Astrocyte (in vitro differentiated cells and primary cell): Measurements from ENCODE around the gene MLN. TPM values are rescaled to one million over a fixed set of nuclear protein-coding genes. Genes with fewer than 3 reads are reported as not detected.

Experiments used
- DNase-seq: peaks from one replicate; pipeline ENCODE4 v3.0.0-alpha.2; 2010; ENCODE audit warnings: low read depth
- FAIRE-seq: peaks from 2 replicates; lab custom pipeline; 2011; peaks lifted over from hg19 to GRCh38; lab: Jason Lieb, UNC
- H2AFZ ChIP-seq: 2 replicates; pipeline ENCODE4 v1.6.0; 2012; ENCODE audit warnings: low read depth, low read length, inconsistent platforms
- H3K27ac ChIP-seq: 2 replicates; pipeline ENCODE4 v1.5.1; 2011; ENCODE audit warnings: low read depth, low read length, inconsistent platforms
- H3K27me3 ChIP-seq: 2 replicates; pipeline ENCODE4 v1.6.0; 2011; ENCODE audit warnings: low read length, inconsistent platforms; ENCODE audit not compliant: insufficient read depth
- H3K36me3 ChIP-seq: 2 replicates; pipeline ENCODE4 v1.5.1; 2011; ENCODE audit warnings: low read length, inconsistent platforms; ENCODE audit not compliant: insufficient read depth
- H3K4me1 ChIP-seq: 2 replicates; pipeline ENCODE4 v1.5.1; 2011; ENCODE audit warnings: low read length, inconsistent platforms; ENCODE audit not compliant: insufficient read depth
- H3K4me2 ChIP-seq: 2 replicates; pipeline ENCODE4 v1.6.0; 2012; ENCODE audit warnings: low read length, inconsistent platforms
- H3K4me3 ChIP-seq: 2 replicates; pipeline ENCODE4 v1.5.1; 2011; ENCODE audit warnings: low read depth, mild to moderate bottlenecking, low read length, inconsistent platforms; ENCODE audit not compliant: insufficient read depth
- H3K79me2 ChIP-seq: 2 replicates; pipeline ENCODE4 v1.6.0; 2012; ENCODE audit warnings: mild to moderate bottlenecking, low read length, inconsistent platforms; ENCODE audit not compliant: insufficient read depth
- H3K9ac ChIP-seq: 2 replicates; pipeline ENCODE4 v1.6.0; 2012; ENCODE audit warnings: mild to moderate bottlenecking, low read length, inconsistent platforms
- H3K9me3 ChIP-seq: 2 replicates; pipeline ENCODE4 v1.5.1; 2012; ENCODE audit warnings: low read depth, mild to moderate bottlenecking, low read length, inconsistent platforms; ENCODE audit not compliant: insufficient read depth
- H4K20me1 ChIP-seq: 2 replicates; pipeline ENCODE4 v1.6.0; 2012; ENCODE audit warnings: low read length, inconsistent platforms; ENCODE audit not compliant: insufficient read depth
- H3K27ac Mint-ChIP-seq: one replicate; pipeline ENCODE4 v1.8.0; 2021; ENCODE audit warnings: mild to moderate bottlenecking, mixed read lengths; ENCODE audit not compliant: unreplicated experiment
- H3K27me3 Mint-ChIP-seq: one replicate; pipeline ENCODE4 v1.8.0; 2021; ENCODE audit warnings: low read depth, mixed read lengths; ENCODE audit not compliant: unreplicated experiment
- H3K36me3 Mint-ChIP-seq: one replicate; pipeline ENCODE4 v1.8.0; 2021; ENCODE audit warnings: low read depth, mixed read lengths; ENCODE audit not compliant: unreplicated experiment
- H3K4me1 Mint-ChIP-seq: one replicate; pipeline ENCODE4 v1.8.0; 2021; ENCODE audit warnings: low read depth, mixed read lengths; ENCODE audit not compliant: unreplicated experiment
- H3K4me3 Mint-ChIP-seq: one replicate; pipeline ENCODE4 v1.8.0; 2021; ENCODE audit warnings: mild to moderate bottlenecking, moderate library complexity, mixed read lengths; ENCODE audit not compliant: unreplicated experiment
- H3K9me3 Mint-ChIP-seq: one replicate; pipeline ENCODE4 v1.8.0; 2021; ENCODE audit warnings: mild to moderate bottlenecking, mixed read lengths; ENCODE audit not compliant: unreplicated experiment
- CTCF ChIP-seq: IDR thresholded peaks from 2 replicates; pipeline ENCODE4 v1.5.1; 2011; ENCODE audit warnings: low read depth, mild to moderate bottlenecking, inconsistent platforms, low read length, moderate library complexity; ENCODE audit not compliant: insufficient read depth
- EZH2 ChIP-seq: IDR thresholded peaks from 2 replicates; pipeline ENCODE4 v1.6.1; 2012; ENCODE audit warnings: mild to moderate bottlenecking, low read length, inconsistent platforms; ENCODE audit not compliant: insufficient read depth
- total RNA-seq: library from RNA; stranded (reverse); gene quantifications from 2 replicates; pipeline ENCODE4 v1.2.1, GENCODE V29; 2021

MLN gene
- total RNA-seq, 1 donor from 2014 or later, result not detected

GRCh38 chr6:33781131-33781975, 22.4 kb downstream of the MLN start:
- H3K4me1 Mint-ChIP-seq, result peaks cover 45% of the 10 kb centered on the region
- H3K36me3 Mint-ChIP-seq, result peaks cover 42% of the 10 kb centered on the region
- H4K20me1 ChIP-seq, result peaks cover 61% of the 10 kb centered on the region
- H3K27ac ChIP-seq, result peak overlapping the region; percentile 75
- TF ChIP-seq CTCF (no peak), EZH2 (no peak)
- H3K9ac ChIP-seq, result peak overlapping the region; percentile 57
- peaks cover 58% of the 10 kb centered on the region for H3K36me3 ChIP-seq
- no peaks in the 10 kb centered on the region for H3K9me3 Mint-ChIP-seq
- no peaks in the 10 kb centered on the region for H3K9me3 ChIP-seq
- peaks cover 40% of the 10 kb centered on the region for H3K4me1 ChIP-seq
- no peaks in the 10 kb centered on the region for H3K27me3 Mint-ChIP-seq
- no peak overlapping the region for H2AFZ ChIP-seq
- peak overlapping the region; percentile 59 for H3K27ac Mint-ChIP-seq
- FAIRE-seq (no peak), DNase-seq (peak; percentile 53)
- H3K4me3 Mint-ChIP-seq, result peak overlapping the region; percentile 14
- H3K79me2 ChIP-seq, result peaks cover 32% of the 10 kb centered on the region
- peak overlapping the region; percentile 70 for H3K4me2 ChIP-seq
- H3K27me3 ChIP-seq, result no peaks in the 10 kb centered on the region
- H3K4me3 ChIP-seq, result no peak overlapping the region

DNA sequence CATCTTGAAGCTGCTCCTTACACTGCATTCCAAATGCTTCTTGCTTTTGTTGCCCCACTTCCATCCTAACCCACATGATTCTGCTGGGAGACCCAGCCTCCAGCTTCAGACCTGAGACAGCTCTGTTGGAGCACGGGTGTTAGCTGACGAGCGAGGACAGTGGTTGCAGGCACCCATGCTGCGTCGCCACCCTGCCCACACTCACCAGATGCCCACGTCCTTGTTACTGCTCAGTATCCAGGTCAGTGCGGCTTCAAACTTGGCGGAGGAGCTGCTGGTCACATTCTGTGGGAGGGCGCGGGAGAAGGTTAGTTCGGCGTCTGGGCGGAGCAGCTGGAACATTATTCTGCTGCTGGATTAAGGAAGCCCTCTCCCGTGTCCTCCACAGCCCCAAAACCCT, 23.9 kb downstream of the MLN start:
- no peak overlapping the region for H3K27ac ChIP-seq
- peaks cover 26% of the 10 kb centered on the region for H3K4me1 ChIP-seq
- no peak overlapping the region for H3K4me3 Mint-ChIP-seq
- peaks cover 69% of the 10 kb centered on the region for H3K36me3 ChIP-seq
- H3K4me2 ChIP-seq, result no peak overlapping the region
- no peaks in the 10 kb centered on the region for H3K9me3 Mint-ChIP-seq
- FAIRE-seq (no peak), DNase-seq (no peak)
- peaks cover 43% of the 10 kb centered on the region for H3K36me3 Mint-ChIP-seq
- H3K79me2 ChIP-seq, result peaks cover 18% of the 10 kb centered on the region
- TF ChIP-seq EZH2, result no peak
- TF ChIP-seq CTCF, result no peak
- no peak overlapping the region for H3K27ac Mint-ChIP-seq
- H3K4me1 Mint-ChIP-seq, result peaks cover 30% of the 10 kb centered on the region
- no peaks in the 10 kb centered on the region for H3K9me3 ChIP-seq
- no peaks in the 10 kb centered on the region for H3K27me3 Mint-ChIP-seq
- no peak overlapping the region for H3K4me3 ChIP-seq
- no peak overlapping the region for H3K9ac ChIP-seq
- no peak overlapping the region for H2AFZ ChIP-seq
- H4K20me1 ChIP-seq, result peaks cover 47% of the 10 kb centered on the region
- no peaks in the 10 kb centered on the region for H3K27me3 ChIP-seq

GRCh38 chr6:33779290-33779689, 24.5 kb downstream of the MLN start:
- FAIRE-seq (no peak), DNase-seq (no peak)
- Histone ChIP-seq H3K4me1 (peaks cover 25% of the 10 kb centered on the region), H3K9ac (no peak overlapping the region), H3K79me2 (peaks cover 12% of the 10 kb centered on the region), H3K27me3 (no peaks in the 10 kb centered on the region), H3K9me3 (no peaks in the 10 kb centered on the region), H3K27ac (no peak overlapping the region), H4K20me1 (peaks cover 43% of the 10 kb centered on the region), H2AFZ (no peak overlapping the region), H3K4me3 (no peak overlapping the region), H3K36me3 (peaks cover 69% of the 10 kb centered on the region), H3K4me2 (no peak overlapping the region)
- Mint-ChIP-seq H3K27ac (no peak overlapping the region), H3K36me3 (peaks cover 44% of the 10 kb centered on the region), H3K9me3 (no peaks in the 10 kb centered on the region), H3K27me3 (no peaks in the 10 kb centered on the region), H3K4me1 (peaks cover 24% of the 10 kb centered on the region), H3K4me3 (no peak overlapping the region)
- TF ChIP-seq EZH2, result no peak
- peak; percentile 8 for TF ChIP-seq CTCF
